Body of pancreas (tissue), 4 donors: Measurements from ENCODE around the gene KNOP1.

Experiments used
- POLR2A ChIP-seq, 3 donors: fragments of 450-650 bp; IDR thresholded peaks; one replicate each; pipeline ENCODE4 v1.6.1; 2016; ENCODE audit warnings: antibody characterized with exemption in 3 of 3, mild to moderate bottlenecking in 2 of 3
- TF ChIP-seq, protein P1 (sequence below), 7 experiments: fragments of 450-650 bp in 4 of 7; fragments of 200-600 bp in 3 of 7; sonication (generic) in 3 of 7; IDR thresholded peaks; one replicate each; pipeline ENCODE4 v1.5.1; 2016 to 2019; ENCODE audit warnings: antibody characterized with exemption in 7 of 7

DNA sequence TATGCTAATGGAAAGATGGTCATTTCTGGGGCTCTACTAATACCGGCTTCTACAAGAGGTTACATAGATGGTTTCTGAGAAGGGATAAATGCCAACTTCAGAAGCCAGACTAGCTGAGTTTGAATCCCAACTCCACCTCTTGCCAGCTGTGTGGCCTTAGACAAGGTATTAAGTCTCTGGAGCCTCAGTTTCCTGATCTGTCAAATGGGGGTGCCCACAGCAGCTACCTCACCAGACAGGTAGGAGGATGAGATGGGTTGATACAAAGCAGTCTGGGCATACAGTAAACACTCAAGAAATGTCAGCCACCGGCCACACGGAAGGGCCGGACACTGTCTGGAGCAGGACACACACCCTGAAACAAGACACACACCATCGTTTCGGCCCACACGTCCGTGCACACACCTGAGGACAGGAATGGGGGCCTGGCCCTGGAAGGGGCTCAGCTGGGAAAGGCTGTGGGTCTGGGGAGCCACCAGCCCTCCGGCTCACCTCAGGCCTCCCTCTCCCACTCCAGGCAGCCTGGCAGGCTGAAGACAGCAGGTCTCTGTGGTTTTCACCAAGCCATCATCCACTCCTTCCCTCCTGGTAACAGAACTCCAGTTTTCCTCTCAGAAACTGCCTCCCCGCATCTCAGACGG lies 5.5 kb downstream of the KNOP1 start:
- TF ChIP-seq, protein P1, sequence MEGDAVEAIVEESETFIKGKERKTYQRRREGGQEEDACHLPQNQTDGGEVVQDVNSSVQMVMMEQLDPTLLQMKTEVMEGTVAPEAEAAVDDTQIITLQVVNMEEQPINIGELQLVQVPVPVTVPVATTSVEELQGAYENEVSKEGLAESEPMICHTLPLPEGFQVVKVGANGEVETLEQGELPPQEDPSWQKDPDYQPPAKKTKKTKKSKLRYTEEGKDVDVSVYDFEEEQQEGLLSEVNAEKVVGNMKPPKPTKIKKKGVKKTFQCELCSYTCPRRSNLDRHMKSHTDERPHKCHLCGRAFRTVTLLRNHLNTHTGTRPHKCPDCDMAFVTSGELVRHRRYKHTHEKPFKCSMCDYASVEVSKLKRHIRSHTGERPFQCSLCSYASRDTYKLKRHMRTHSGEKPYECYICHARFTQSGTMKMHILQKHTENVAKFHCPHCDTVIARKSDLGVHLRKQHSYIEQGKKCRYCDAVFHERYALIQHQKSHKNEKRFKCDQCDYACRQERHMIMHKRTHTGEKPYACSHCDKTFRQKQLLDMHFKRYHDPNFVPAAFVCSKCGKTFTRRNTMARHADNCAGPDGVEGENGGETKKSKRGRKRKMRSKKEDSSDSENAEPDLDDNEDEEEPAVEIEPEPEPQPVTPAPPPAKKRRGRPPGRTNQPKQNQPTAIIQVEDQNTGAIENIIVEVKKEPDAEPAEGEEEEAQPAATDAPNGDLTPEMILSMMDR (IDR thresholded peaks at IDR 0.05) = no peak
- no peak for TF ChIP-seq POLR2A (IDR thresholded peaks at IDR 0.05)
